Mammary epithelial cell (primary cell): ENCODE data around the gene ADAMTS2.

Source experiments
- CTCF ChIP-seq, 2 donors: IDR thresholded peaks in 1 of 2; conservative IDR thresholded peaks in 1 of 2; 2 replicates each; pipeline ENCODE4 v1.5.1; 2011 to 2012; ENCODE audit warnings: inconsistent platforms in 2 of 2, low read length in 2 of 2, mild to moderate bottlenecking in 2 of 2, control low read depth in 1 of 2, low read depth in 1 of 2; ENCODE audit not compliant: insufficient read depth in 1 of 2; ENCODE audit errors: extremely low read depth in 1 of 2
- EZH2 ChIP-seq: IDR thresholded peaks from 2 replicates; pipeline ENCODE4 v1.6.1; 2012; ENCODE audit warnings: low read length, inconsistent platforms, borderline replicate concordance

- TF ChIP-seq CTCF (conservative IDR thresholded peaks at IDR 0.05 in 1 of 2, IDR thresholded peaks at IDR 0.05 in 1 of 2; ENCODE audit: extremely low read depth in 1 of 2, insufficient read depth in 1 of 2, low read depth in 1 of 2, low read length in 2 of 2) (no peak), EZH2 (no peak)
These were observed 193.8 kb downstream of the ADAMTS2 start for GRCh38 chr5:179151286-179152118.
